Mucosa of stomach (tissue), 1 donor: ENCODE data around the gene HENMT1.
"Not testable (repeated sequence)": the region's sequence is repeated elsewhere in the genome, so short reads cannot be mapped to it uniquely, and the experiment has no call there.

Source experiments
- H3K27me3 ChIP-seq: one replicate; pipeline ENCODE4 v1.7.0; 2013; ENCODE audit warnings: mild to moderate bottlenecking, low read length; ENCODE audit not compliant: control insufficient read depth, insufficient read depth
- H3K36me3 ChIP-seq: one replicate; pipeline ENCODE4 v1.7.0; 2013; ENCODE audit warnings: low read length; ENCODE audit not compliant: control insufficient read depth, insufficient read depth
- H3K4me1 ChIP-seq: one replicate; pipeline ENCODE4 v1.7.0; 2013; ENCODE audit warnings: mild to moderate bottlenecking, low read length; ENCODE audit not compliant: control insufficient read depth, insufficient read depth
- H3K4me3 ChIP-seq: one replicate; pipeline ENCODE4 v1.7.0; 2013; ENCODE audit warnings: low read length
- H3K9ac ChIP-seq: one replicate; pipeline ENCODE4 v1.7.0; 2013; ENCODE audit warnings: mild to moderate bottlenecking, low read length, moderate library complexity
- H3K9me3 ChIP-seq: one replicate; pipeline ENCODE4 v1.7.0; 2013; ENCODE audit warnings: mild to moderate bottlenecking, low read length, moderate library complexity; ENCODE audit not compliant: control insufficient read depth
- donor health status: Pancreatic carcinoma.

Gene HENMT1

GRCh38 chr1:108661030-108661609 is at the start of gene HENMT1:
Gene HENMT1, minus strand, starts transcription at chr1:108661093. Its CDS starts 1,209 bp downstream, at chr1:108659884.
- peak within 1 kb of the TSS; percentile 77 for H3K9ac ChIP-seq
- no peaks in the 10 kb centered on the region for H3K9me3 ChIP-seq
- H3K36me3 ChIP-seq: no peaks in the 10 kb centered on the region
- H3K4me1 ChIP-seq: peaks cover 4% of the 10 kb centered on the region
- H3K4me3 ChIP-seq: peak within 1 kb of the TSS; percentile 88
- H3K27me3 ChIP-seq: no peaks in the 10 kb centered on the region

- H3K9me3 ChIP-seq: no peaks in the 10 kb centered on the region
- H3K36me3 ChIP-seq: no peaks in the 10 kb centered on the region
- H3K4me3 ChIP-seq: no peak overlapping the region
- H3K9ac ChIP-seq: no peak overlapping the region
- H3K4me1 ChIP-seq: peaks cover 5% of the 10 kb centered on the region
- peaks cover 4% of the 10 kb centered on the region for H3K27me3 ChIP-seq
These were observed 48.1 kb upstream of the HENMT1 start for GRCh38 chr1:108708691-108709660.

- H3K4me3 ChIP-seq: no peak overlapping the region
- no peaks in the 10 kb centered on the region for H3K9me3 ChIP-seq
- no peaks in the 10 kb centered on the region for H3K36me3 ChIP-seq
- H3K27me3 ChIP-seq: peaks cover 4% of the 10 kb centered on the region
- no peak overlapping the region for H3K9ac ChIP-seq
- H3K4me1 ChIP-seq: peaks cover 5% of the 10 kb centered on the region
These were observed 45.8 kb upstream of the HENMT1 start for GRCh38 chr1:108706643-108707042.

GRCh38 chr1:108704496-108704895 is 43.6 kb upstream of the HENMT1 start:
- Histone ChIP-seq H3K9me3 (no peaks in the 10 kb centered on the region), H3K36me3 (no peaks in the 10 kb centered on the region), H3K4me3 (no peak overlapping the region), H3K4me1 (peaks cover 5% of the 10 kb centered on the region), H3K9ac (no peak overlapping the region), H3K27me3 (peaks cover 4% of the 10 kb centered on the region)

- H3K4me1 ChIP-seq: peaks cover 5% of the 10 kb centered on the region
- H3K9ac ChIP-seq: no peak overlapping the region
- H3K4me3 ChIP-seq: no peak overlapping the region
- no peaks in the 10 kb centered on the region for H3K9me3 ChIP-seq
- H3K36me3 ChIP-seq: peaks cover 4% of the 10 kb centered on the region
- peaks cover 4% of the 10 kb centered on the region for H3K27me3 ChIP-seq
These were observed 43.0 kb upstream of the HENMT1 start for GRCh38 chr1:108703939-108704338.

- not testable (repeated sequence) for H3K27me3 ChIP-seq, H3K4me3 ChIP-seq, H3K4me1 ChIP-seq, H3K9ac ChIP-seq, H3K9me3 ChIP-seq
- H3K36me3 ChIP-seq: peaks cover 10% of the 10 kb centered on the region
These were observed 41.2 kb upstream of the HENMT1 start for GRCh38 chr1:108702109-108702508.

GRCh38 chr1:108701176-108701849 is 40.4 kb upstream of the HENMT1 start:
- Histone ChIP-seq H3K36me3 (peaks cover 10% of the 10 kb centered on the region), H3K27me3 (peaks cover 4% of the 10 kb centered on the region), H3K4me3 (no peak overlapping the region), H3K4me1 (peaks cover 5% of the 10 kb centered on the region), H3K9me3 (no peaks in the 10 kb centered on the region), H3K9ac (no peak overlapping the region)

GRCh38 chr1:108699375-108700332 is 38.8 kb upstream of the HENMT1 start:
- no peaks in the 10 kb centered on the region for H3K27me3 ChIP-seq
- H3K4me1 ChIP-seq: peaks cover 5% of the 10 kb centered on the region
- H3K9me3 ChIP-seq: no peaks in the 10 kb centered on the region
- H3K36me3 ChIP-seq: peaks cover 10% of the 10 kb centered on the region
- H3K4me3 ChIP-seq: no peak overlapping the region
- no peak overlapping the region for H3K9ac ChIP-seq

- Histone ChIP-seq H3K4me1 (no peaks in the 10 kb centered on the region), H3K27me3 (no peaks in the 10 kb centered on the region), H3K36me3 (peaks cover 10% of the 10 kb centered on the region), H3K9ac (no peak overlapping the region), H3K9me3 (no peaks in the 10 kb centered on the region), H3K4me3 (no peak overlapping the region)
These were observed 34.6 kb upstream of the HENMT1 start for GRCh38 chr1:108695535-108695934.

- H3K9me3 ChIP-seq: no peaks in the 10 kb centered on the region
- H3K27me3 ChIP-seq: no peaks in the 10 kb centered on the region
- H3K4me3 ChIP-seq: peak overlapping the region; percentile 89
- H3K9ac ChIP-seq: peak overlapping the region; percentile 85
- H3K4me1 ChIP-seq: no peaks in the 10 kb centered on the region
- H3K36me3 ChIP-seq: peaks cover 4% of the 10 kb centered on the region
These were observed 32.1 kb upstream of the HENMT1 start for GRCh38 chr1:108692724-108693655.
